Activated CD4-positive, CD25-positive, alpha-beta regulatory T cell treated with anti-CD3 and anti-CD28 coated beads, Interleukin-2, amount 50 U/mL, for 72 hours (primary cell): ENCODE data around the gene CALHM5.
A peak's percentile ranks its signal among the peaks of the same experiment; 100 is the strongest.
"Not testable (repeated sequence)": the region's sequence is repeated elsewhere in the genome, so short reads cannot be mapped to it uniquely, and the experiment has no call there.

ENCODE experiments used
- DNase-seq: peaks from one replicate; pipeline ENCODE4 v3.0.0; 2021

Gene CALHM5, protein sequence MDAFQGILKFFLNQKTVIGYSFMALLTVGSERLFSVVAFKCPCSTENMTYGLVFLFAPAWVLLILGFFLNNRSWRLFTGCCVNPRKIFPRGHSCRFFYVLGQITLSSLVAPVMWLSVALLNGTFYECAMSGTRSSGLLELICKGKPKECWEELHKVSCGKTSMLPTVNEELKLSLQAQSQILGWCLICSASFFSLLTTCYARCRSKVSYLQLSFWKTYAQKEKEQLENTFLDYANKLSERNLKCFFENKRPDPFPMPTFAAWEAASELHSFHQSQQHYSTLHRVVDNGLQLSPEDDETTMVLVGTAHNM

DNA sequence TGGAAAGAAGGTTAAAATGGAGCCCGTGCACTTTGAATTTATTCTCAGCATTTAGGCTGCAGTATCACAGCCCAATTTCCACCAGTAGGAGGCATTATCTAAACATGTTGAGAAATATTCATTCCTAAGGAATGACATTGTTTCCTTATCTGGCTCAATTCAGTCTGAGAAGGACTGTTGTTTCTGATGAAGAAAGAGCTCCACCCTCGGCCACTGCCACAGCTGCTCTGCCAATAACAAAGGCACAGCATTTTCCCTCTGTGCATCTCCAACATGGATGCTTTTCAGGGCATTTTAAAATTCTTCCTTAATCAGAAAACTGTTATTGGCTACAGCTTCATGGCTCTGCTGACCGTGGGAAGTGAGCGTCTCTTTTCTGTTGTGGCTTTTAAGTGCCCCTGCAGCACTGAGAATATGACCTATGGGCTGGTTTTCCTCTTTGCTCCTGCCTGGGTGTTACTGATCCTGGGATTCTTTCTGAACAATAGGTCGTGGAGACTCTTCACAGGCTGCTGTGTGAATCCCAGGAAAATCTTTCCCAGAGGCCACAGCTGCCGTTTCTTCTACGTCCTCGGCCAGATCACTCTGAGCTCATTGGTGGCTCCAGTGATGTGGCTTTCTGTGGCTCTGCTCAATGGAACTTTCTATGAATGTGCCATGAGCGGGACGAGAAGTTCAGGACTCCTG lies at the start of gene CALHM5:
CALHM5 (plus strand) TSS at position 216 of the 687 bp plus-strand sequence; CDS start at position 274, 58 bp downstream.
- DNase-seq: no peak

DNA sequence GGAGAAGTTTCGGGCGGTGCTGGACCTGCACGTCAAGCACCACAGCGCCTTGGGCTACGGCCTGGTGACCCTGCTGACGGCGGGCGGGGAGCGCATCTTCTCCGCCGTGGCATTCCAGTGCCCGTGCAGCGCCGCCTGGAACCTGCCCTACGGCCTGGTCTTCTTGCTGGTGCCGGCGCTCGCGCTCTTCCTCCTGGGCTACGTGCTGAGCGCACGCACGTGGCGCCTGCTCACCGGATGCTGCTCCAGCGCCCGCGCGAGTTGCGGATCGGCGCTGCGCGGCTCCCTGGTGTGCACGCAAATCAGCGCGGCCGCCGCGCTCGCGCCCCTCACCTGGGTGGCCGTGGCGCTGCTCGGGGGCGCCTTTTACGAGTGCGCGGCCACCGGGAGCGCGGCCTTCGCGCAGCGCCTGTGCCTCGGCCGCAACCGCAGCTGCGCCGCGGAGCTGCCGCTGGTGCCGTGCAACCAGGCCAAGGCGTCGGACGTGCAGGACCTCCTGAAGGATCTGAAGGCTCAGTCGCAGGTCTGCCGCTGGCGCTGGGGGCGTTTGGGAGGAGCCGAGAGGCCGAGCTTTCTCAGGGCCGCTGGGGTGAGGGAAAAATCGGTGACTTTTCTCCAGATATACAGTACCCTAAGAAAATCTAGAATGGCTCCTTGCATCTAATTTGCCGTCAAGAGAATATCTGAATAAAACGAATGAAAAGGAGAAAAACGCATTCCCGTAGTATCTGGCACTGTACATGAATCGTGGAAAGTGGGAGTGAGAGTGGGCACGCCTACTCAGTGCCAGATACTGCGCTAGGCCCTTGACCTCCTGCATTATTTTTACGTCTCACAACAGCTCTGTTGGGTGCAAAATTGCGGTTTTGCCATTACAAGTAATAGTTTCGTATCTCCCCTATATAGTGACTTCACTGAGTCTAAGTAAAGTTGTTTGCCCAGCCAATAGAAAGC lies 49.2 kb upstream of the CALHM5 start:
- peak; percentile 60 for DNase-seq

DNA sequence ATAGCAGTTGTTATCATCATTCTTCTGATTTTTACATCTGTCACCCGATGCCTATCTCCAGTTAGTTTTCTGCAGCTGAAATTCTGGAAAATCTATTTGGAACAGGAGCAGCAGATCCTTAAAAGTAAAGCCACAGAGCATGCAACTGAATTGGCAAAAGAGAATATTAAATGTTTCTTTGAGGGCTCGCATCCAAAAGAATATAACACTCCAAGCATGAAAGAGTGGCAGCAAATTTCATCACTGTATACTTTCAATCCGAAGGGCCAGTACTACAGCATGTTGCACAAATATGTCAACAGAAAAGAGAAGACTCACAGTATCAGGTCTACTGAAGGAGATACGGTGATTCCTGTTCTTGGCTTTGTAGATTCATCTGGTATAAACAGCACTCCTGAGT lies 48.1 kb upstream of the CALHM5 start:
- DNase-seq: no peak

DNA sequence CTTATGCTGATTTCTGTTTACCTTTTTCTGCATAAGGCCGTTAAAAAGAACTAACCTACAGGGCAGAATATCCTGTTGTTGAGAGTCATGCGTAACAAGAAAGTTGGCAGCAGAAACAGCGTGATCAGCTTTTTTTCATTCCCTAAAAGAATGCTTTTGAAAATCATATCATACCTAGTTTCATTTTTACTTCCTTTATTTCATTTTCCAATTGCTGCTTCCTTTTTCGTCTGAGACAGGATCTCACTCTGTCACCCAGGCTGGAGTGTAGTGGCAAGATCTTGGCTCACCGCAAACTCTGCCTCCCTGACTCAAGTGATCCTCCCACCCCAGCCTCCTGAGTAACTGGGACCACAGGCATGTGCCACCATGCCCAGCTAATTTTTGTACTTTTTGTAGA lies 46.2 kb upstream of the CALHM5 start:
- no peak for DNase-seq

DNA sequence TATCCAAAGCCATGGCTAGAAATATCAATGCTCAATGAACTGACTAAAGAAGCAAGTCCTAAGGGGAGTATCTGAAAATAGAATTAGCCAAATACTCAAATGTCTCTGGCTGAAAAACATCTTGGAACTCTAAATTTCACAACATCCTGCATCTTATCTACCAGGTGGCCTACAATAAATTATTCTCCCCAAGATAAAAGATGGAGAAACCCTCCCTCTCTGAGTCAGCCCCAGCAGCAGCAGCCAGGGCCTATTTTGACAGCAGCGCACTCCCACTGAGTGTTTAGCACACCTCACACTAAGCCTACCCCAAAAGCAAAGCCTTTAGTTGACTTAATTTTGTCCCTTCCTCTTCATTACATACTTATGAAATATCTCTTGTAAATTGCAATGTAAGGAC lies 44.3 kb upstream of the CALHM5 start:
- no peak for DNase-seq

DNA sequence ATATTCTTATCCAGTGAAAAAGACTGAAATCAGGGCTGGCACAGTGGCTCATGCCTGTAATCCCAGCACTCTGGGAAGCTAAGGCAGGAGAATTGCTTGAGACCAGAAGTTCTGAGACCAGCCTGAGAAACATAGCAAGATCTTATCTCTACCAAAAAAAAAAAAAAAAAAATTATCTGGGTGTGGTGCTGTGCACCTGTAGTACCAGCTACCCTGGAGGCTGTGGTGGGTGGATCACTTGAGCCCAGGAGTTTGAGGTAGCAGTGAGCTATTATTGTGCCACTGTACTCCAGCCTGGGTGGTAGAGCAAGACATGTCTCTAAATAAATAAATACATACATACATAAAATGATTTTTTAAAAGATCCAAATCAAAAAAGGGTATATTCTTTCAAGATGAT lies 43.9 kb upstream of the CALHM5 start:
- no peak for DNase-seq

DNA sequence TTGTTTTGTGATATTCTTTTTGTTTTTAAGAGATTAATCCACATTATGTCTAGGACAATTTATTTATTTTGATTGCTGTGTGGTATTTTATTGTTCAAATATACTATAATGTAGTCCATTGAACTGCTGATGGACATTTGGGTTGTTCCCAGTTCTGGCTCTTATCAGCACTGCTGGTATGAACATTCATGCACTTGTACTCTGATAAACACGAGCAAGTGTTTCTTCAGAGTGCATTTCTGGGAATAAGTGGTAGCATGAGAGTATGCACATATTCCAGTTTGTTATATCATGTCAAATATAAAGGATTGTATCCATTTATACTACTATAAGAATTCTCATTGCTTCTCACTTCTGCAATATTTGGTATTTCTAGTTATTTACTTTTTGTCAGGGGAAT lies 43.1 kb upstream of the CALHM5 start:
- DNase-seq: no peak

DNA sequence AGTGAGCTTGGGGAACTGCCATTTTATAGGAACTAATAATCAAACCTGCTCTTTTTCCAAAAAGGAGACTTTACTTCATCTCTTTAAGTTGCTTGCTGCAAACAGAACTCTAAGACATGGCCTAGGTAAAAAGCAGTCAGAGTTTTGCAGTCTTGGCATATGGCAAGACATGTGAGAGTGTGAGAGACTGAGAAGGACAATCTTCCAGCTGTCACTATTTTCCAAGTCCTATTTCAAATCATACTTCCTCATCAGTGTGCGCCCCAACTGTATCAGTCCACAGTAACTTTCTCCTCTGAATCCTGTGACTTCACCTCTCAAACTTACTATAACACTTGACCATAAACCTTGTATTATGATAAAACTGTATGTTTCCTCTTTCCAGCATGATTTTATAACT lies 39.9 kb upstream of the CALHM5 start:
- no peak for DNase-seq

DNA sequence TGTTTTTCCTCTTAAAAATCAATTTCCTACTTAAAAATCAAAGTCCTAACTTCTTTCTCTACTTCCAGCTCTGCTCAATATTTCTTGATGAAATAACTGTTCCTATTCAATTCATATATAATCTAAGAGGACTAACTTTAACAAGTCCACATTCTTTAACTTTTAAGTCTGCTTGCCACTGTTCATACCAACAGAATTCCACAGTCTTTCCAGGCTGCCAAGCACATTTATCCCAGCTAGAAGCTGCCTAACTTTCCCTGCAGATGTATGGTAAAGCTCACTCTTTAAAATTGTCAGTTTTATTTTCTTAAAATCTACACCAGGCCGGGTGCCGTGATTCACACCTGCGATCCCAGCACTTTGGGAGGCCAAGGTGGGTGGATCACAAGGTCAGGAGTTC lies 38.7 kb upstream of the CALHM5 start:
- no peak for DNase-seq

DNA sequence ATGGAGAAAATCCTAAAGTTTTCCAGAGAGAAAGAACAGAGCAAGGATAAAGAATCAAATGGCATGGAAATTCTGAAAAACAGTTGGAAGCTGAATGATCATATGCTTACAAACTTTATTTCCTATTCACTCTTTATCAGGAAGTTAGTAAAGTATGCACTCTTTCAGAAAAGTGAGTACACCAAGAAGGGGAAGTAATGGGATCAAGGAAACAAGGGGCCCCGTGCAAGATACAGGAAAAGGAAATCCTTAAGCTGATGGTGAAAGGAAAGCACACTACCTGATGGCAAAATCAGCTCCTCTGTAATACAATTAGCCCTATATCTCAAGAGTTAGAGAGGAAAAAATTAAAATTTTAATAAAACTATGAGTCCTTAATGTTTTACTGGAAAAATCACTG lies 36.3 kb upstream of the CALHM5 start:
- no peak for DNase-seq

DNA sequence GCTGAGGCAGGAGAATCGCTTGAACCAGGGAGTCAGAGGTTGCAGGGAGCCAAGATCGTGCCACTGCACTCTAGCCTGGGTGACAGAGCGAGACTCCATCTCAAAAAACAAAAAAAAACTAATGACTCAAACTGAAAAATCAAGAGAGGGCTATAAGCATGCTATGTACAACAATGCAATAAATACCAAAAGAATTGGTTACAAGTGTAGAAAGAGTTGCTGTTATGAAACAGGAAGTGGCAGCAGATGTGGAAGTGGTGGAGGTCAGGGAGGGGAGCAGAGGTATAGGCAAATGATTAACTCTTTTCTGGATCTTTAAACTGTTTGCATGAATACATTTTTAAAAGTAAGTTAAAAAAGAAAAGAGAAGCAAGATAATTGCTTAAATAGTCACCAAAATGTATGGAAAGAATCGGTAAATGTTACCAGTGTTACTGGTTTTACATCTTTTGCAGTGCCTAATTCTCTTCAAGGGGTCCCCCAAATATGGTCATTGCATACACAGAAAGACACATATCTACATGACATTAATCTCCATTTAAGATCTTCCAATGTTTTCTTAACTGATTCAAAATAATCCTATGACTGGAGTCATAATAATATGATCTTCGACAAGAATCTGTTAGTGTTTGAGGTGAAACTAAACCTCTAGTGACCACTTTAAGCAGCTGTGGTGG lies 35.3 kb upstream of the CALHM5 start:
- no peak for DNase-seq

DNA sequence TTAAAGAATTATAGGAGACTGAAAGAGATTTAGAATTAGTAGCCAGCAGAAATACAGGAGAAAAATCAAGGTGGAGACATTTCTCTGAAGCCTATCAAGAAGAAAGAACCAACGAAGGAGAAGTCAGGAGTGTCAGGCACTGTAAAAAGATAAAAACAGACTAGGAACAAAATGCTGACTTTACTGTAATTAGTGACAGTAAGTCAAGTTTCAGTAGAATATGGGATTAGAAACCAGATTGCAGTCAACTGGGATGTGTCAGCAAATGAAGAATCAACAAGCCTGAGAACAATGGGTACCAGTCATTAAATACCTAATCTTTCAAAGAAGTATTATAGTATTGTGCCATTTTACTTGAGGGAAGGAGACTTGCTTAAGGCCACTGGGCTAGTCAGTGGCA lies 28.7 kb upstream of the CALHM5 start:
- DNase-seq: no peak

DNA sequence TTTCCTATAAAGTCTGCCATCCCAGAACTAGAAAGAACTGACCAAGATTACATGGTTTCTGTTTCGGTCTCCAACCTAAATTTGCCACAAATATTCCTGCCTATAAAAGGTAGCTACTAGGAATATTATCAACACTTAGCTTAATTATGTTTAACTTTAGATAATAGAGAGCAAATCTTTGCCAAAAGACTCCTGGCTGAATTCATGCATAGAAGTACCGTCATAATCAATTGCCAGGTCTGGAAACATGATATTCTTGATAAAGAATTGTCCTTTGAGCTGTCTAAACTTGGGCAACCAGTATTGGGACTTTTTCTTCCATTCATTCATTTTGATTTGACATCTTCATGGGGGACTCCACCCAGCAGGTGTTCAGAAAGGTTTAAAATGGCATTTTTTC lies 27.8 kb upstream of the CALHM5 start:
- DNase-seq: no peak

DNA sequence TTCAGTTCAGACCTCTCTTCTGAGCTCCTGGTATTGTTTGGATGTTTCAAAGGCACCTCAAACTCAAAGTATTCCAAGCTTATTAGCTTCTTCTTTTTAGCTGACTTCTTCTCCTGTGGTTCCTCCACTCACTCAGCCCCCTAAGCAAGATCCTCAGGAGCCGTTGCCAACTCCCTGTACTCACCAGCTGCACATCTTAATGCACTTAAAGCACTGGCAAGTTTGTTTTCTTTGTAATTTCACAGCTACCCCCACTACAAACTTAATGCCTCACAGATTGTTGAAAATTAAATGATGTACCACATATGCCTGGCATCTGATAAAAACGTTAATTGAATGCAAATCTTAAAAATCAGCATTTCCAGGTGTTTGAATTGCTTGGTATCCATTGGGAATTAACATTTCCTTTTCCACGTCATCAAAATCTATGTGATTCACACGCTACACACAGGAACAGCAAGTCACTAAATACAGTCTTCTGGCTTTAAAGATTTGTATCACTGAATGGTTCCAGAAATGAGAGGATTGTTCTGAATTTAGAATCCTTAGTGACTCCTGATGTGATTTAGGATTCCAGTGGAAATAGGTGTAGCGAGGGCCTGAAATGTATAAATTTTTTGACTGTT lies 25.8 kb upstream of the CALHM5 start:
- no peak for DNase-seq

DNA sequence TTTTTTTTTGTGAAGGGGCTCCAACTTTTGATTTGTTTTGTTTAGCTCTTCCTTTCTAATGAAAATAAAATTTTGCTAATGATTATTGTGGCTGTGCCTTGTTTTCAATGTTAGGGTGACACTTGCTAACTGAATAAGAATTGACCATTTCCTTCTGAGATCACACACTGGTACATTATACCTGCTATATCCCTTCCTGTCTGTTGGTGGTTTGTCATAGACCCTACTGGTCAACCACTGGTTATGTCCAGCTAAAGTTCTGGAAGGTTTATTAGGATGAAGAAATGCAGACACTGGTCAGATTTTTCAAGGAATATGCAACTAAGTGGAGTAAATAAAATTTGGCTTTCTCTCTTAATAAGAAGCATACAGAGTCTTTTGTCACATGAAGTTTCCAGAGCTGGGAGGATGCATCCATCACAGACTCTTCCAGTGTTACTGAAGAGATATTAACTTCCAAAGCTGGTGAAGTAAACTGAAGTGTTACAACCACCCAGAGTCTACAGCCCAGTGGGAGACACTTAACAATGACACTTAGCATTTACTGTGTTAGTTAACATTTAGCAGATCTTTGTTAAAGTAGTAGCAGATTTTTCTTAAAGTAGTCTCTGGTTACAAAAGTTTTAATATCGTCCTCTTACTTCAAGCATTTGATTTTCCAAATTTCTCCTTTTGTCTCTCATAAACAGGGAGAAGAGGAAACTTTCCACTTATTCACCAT lies 19.7 kb upstream of the CALHM5 start:
- no peak for DNase-seq

DNA sequence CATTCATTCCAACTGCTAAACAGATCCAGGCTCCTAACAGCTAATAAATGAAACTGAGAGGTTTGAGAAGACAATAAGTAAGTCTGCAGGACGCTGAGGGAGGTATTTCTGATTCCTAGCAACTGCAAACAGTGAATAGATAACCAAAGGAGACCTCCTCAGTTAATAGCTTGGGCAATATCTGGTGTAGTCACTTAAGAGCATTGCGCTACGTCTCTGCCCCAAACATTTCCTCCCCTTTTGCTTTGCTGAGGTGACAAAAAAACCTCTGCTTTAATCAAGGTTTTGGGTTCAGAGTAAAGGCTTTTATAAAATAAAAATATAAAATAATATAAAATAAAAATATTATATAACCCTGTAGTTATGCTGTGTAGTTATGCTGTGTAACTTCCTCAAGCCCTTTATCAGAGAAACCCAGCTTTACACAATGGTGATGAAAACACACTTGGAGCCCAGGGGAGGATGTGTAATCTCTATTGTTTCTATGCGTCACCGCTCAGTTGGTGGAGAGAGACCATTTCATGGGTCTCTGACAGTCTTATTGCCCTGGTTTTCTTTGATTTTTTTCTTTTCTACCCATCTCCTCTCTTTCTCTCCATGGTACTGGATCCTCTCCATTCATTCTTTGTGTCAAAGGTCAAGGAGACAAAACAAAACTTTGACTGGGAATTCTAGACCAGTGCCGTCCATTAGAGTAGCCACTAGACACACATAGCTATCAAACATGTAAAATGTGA lies 18.9 kb upstream of the CALHM5 start:
- DNase-seq: no peak

DNA sequence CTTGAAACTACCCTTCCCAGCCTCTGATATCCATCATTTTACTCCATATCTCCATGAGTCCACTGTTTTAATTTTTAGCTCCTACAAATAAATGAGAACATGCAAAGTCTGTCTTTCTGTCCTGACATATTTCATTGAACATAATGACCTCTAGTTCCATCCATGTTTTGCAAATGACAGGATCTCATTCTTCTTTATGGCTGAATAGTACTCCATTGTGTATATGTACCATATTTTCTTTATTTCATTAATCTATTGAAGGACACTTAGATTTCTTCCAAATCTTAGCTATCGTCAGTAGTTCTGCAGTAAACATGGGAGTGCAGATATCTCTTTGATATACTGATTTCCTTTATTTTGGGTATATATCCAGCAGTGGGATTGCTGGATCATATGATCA lies 16.3 kb upstream of the CALHM5 start:
- not testable (repeated sequence) for DNase-seq

DNA sequence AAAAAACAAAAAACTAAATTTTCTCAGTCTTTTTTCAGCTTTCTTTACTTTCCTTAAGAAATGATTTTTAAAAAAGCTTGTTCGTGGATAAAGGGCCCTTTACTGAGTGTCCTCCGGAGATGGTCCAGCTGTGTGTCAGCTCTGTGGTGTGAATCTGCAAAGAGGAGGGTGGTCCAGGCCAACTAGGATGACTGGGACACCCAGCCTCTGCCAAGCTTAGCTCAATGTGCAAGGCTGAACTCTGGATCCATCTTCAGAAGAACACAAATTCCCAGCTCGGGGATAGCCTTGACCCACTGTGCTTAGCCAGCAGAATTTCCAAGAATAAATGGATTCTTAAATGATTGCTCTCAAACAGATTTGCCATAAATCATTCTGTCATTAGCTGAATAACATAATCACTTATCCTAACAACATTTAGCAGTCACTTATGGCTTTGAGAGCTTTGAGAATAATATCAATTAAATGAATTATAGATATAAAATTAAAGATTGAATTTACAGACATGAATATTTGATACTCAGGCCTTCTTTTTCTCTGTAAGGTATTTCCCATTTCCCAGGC lies 14.2 kb upstream of the CALHM5 start:
- no peak for DNase-seq

DNA sequence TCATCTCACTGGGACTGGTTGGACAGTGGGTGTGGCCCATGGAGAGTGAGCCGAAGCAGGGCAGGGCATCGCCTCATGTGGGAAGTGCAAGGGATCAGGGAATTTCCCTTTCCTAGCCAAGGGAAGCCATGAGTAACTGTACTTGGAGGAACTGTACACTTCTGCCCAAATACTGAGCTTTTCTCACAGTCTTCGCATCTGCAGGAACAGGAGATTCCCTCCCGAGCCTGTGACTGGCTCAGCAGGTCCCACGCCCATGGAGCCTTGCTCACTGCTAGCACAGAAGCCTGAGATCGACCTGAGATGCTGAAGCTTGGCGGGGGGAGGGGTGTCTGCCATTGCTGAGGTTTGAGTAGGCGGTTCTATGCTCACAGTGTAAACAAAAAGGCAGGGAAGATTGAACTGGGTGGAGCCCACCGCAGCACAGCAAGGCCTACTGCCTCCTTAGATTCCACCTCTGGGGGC lies 10.4 kb upstream of the CALHM5 start:
- no peak for DNase-seq

DNA sequence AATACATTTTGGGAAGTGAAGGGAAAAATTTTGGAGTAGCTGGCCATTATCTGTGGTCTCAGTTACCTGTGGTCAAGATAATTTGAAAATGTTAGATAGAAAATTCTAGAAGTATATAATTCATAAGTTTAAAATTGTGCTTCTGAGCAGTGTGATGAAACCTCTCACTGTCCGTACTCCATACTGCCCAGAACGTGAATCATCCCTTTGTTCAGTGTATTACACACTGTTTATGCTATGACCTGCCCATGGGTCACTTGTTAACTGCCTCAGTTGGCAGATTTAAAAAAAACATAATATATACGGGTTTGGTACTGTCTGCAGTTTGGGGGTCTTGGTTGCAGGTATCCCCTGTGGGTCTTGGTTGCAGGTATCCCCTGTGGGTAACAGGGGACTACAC lies 4.1 kb upstream of the CALHM5 start:
- no peak for DNase-seq

DNA sequence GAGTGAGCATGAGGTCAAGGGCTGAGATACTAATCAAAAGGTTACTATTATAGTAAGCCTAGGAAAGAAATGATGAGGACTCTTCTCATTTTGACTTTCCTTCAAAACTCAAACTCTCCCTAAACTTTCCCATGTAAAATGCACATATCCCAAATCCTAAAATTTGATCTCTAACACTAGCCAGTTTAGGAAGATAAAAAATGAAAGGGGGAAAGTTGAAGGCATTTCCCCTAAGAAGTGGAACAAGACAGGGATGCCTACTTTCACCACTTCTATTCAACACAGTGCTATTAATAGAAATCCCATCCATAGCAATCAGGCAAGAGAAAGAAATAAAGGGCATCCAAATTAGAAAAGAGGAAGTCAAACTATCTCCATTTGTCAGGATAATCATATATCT lies 2.9 kb upstream of the CALHM5 start:
- no peak for DNase-seq
